ENCODE data around the gene ARSA. TPM values are rescaled to one million over a fixed set of nuclear protein-coding genes. Genes with fewer than 3 reads are reported as not detected.

Gene ARSA
- total and polyA plus RNA-seq, 11 donors, result 16.7 to 40.5 (median 26.1) TPM

DNA sequence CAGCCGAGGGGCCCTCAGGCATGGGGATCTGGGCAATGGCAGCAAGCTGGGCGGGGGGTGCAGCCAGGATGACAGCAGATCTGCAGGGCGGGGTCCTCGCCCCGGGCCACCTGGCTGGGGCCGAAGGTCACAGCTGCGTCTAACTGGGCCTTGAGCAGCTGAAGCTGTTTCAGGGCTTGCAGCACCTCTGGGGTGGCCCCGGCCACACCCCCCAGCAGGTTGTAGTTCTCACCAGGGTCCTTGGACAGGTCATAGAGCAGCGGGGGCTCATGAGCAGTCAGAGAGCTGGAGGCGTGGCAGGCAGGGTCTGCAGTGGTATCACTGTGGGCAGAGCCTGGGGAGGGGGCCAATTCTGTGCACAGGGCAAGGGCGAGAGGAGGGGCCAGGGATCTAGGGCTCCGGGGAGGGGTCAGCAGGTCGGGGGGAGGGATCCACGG lies 2.8 kb downstream of the ARSA start:
- H3K27me3 ChIP-seq, result no peaks in the 10 kb centered on the region
- H3K4me1 ChIP-seq, result peaks cover 0 to 55% (median 32%) of the 10 kb centered on the region in 12 donors
- H3K36me3 ChIP-seq, result peaks cover 0 to 15% (median 0%) of the 10 kb centered on the region in 9 donors
- no peaks in the 10 kb centered on the region for H3K9me3 ChIP-seq
- peak in 1 of 5 donors; percentile 16 for DNase-seq
- ATAC-seq, result no peak
- H3K27ac ChIP-seq, result no peak overlapping the region
- no peak overlapping the region for H3K4me3 ChIP-seq
- TF ChIP-seq POLR2A (IDR thresholded peaks at IDR 0.05), result no peak
- TF ChIP-seq, protein P1, sequence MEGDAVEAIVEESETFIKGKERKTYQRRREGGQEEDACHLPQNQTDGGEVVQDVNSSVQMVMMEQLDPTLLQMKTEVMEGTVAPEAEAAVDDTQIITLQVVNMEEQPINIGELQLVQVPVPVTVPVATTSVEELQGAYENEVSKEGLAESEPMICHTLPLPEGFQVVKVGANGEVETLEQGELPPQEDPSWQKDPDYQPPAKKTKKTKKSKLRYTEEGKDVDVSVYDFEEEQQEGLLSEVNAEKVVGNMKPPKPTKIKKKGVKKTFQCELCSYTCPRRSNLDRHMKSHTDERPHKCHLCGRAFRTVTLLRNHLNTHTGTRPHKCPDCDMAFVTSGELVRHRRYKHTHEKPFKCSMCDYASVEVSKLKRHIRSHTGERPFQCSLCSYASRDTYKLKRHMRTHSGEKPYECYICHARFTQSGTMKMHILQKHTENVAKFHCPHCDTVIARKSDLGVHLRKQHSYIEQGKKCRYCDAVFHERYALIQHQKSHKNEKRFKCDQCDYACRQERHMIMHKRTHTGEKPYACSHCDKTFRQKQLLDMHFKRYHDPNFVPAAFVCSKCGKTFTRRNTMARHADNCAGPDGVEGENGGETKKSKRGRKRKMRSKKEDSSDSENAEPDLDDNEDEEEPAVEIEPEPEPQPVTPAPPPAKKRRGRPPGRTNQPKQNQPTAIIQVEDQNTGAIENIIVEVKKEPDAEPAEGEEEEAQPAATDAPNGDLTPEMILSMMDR (IDR thresholded peaks at IDR 0.05), result no peak
- intact Hi-C loops (cut with DNase I), result loop anchor here in 9 of 10 donors (5.0 kb wide), 5 partner anchors 47 to 87 kb away; partner anchors contain the start of gene SHANK3 (in 4 of the 9)
- 80 to 91% (median 90%) methylated on average over 6 to 14 of the region's 14 CpGs for WGBS, 4 donors

DNA sequence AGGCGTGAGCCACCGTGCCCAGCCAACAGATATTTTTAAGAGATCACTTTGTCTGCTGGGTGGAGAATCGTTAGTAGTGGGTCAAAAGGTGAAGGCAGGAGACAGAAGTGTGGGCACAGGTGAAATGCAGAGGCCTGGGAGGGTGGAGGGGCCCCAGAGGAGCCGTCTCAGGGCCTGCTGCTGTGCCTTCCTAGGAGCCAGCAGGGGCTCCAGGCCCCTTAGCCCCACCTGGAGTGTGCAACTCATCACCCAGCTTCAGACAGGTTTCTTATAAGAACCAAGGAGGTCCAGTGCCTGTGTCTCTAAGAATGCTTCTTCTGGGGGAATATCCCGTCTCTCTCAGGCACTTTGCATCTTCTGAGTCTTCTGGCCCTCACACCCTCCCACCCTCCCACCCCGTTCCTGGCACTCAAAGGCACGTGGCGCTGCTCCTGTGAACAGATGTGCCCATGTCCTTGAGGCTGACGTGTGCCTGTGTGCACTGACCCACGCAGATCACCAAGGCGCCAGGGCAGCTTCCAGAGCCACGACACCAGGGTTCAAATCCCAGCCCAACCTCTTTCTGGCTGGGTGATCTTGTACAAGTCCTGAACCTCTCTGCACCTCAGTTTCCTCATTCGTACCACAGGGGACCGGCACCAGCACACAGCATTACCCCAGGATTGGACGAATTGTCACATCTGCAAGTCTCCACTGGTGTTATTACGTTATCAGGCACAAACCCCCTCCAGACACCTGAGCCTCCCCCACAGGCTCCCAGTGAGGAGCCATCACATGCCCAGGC lies 3.4 kb downstream of the ARSA start:
- Histone ChIP-seq H3K4me1 (peaks cover 0 to 60% (median 38%) of the 10 kb centered on the region in 12 donors), H3K36me3 (peaks cover 0 to 15% (median 0%) of the 10 kb centered on the region in 9 donors), H3K27ac (no peak overlapping the region), H3K4me3 (no peak overlapping the region), H3K9me3 (no peaks in the 10 kb centered on the region), H3K27me3 (no peaks in the 10 kb centered on the region)
- WGBS, 4 donors, result 78 to 81% (median 80%) methylated on average over 16 of the region's 16 CpGs
- TF ChIP-seq, protein P1 (IDR thresholded peaks at IDR 0.05), result no peak
- no peak for TF ChIP-seq POLR2A (IDR thresholded peaks at IDR 0.05)
- DNase-seq (peak in 1 of 5 donors; percentile 12), ATAC-seq (no peak)
- intact Hi-C loops (cut with DNase I), result loop anchor here in 9 of 10 donors (5.0 kb wide), 7 partner anchors 48 to 97 kb away; partner anchors contain the start of genes SHANK3 (in 4 of the 9) and SCO2 (in 2 of the 9)

DNA sequence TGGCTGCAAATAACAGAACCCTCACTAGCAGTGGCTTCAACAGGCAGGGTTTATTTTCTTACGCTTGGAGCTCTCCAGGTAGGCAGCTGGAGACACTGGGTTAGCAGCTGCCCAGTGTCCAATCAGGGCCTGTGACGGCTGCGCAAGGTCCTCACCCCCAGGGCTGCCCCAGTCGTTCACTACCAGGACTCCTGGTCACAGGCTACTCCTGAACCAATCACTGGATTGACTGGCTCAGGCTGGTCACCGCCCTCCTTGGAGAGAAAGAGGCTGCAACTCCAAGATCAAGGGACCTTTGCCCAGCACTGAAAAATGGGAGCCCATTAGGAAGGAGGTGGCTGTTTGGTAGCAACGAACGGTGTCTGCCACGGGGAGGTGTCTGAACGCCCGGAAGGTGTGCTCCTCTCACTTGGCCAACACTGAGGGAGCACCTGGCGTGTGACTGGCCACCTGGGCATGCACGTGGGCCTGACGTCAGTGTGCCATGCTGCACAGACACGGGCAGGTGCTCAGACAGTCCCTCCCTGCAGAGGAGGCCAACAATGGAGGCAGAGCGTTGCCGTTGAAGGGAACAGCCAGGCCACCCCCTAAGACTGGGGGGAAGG lies 5.1 kb downstream of the ARSA start:
- no peak for TF ChIP-seq POLR2A (IDR thresholded peaks at IDR 0.05)
- TF ChIP-seq, protein P1 (IDR thresholded peaks at IDR 0.05), result peak in 1 of 12 donors; percentile 5
- DNase-seq (no peak), ATAC-seq (no peak)
- peaks cover 0 to 53% (median 32%) of the 10 kb centered on the region in 12 donors for H3K4me1 ChIP-seq
- no peaks in the 10 kb centered on the region for H3K9me3 ChIP-seq
- no peaks in the 10 kb centered on the region for H3K27me3 ChIP-seq
- WGBS, 4 donors, result 73 to 78% (median 74%) methylated on average over 8 to 16 of the region's 16 CpGs
- H3K36me3 ChIP-seq, result peaks cover 0 to 15% (median 0%) of the 10 kb centered on the region in 9 donors
- intact Hi-C loops (cut with DNase I), result loop anchor here in 3 of 10 donors (5.0 kb wide), 2 partner anchors 81 to 96 kb away; partner anchors contain the start of gene SCO2 (in 2 of the 3)
- peak overlapping the region in 3 of 12 donors; percentile 4 to 87 (median 52) for H3K27ac ChIP-seq
- no peak overlapping the region for H3K4me3 ChIP-seq

Measured in heart left ventricle (tissue), 16 donors.